ENCODE data around the gene BEND5.

BEND5 gene

GRCh38 chr1:48785869-48786268 lies 9.2 kb upstream of the BEND5 start:
- Histone ChIP-seq H3K4me3 (ENCODE audit: insufficient read length, low read depth) (no peak overlapping the region), H3K4me1 (ENCODE audit: insufficient read depth, insufficient read length) (no peaks in the 10 kb centered on the region), H3K27me3 (ENCODE audit: insufficient read depth, insufficient read length) (no peaks in the 10 kb centered on the region), H3K9ac (ENCODE audit: insufficient read length, low read depth) (no peak overlapping the region), H3K36me3 (ENCODE audit: insufficient read depth, insufficient read length, low read length) (no peaks in the 10 kb centered on the region), H3K9me3 (ENCODE audit: insufficient read depth, low read length) (no peaks in the 10 kb centered on the region)
- DNase-seq (ENCODE audit: low read depth, low spot score), result no peak
- TF ChIP-seq SUZ12 (IDR thresholded peaks at IDR 0.05; ENCODE audit: extremely low read depth, insufficient read depth, insufficient read length) (no peak), YY1 (IDR thresholded peaks at IDR 0.05; ENCODE audit: insufficient read depth, insufficient read length) (no peak), ZNF274 (IDR thresholded peaks at IDR 0.05; ENCODE audit: low read depth, low read length) (no peak)

- Histone ChIP-seq H3K9me3 (ENCODE audit: insufficient read depth, low read length) (no peaks in the 10 kb centered on the region), H3K27me3 (ENCODE audit: insufficient read depth, insufficient read length) (no peaks in the 10 kb centered on the region), H3K4me3 (ENCODE audit: insufficient read length, low read depth) (no peak overlapping the region), H3K4me1 (ENCODE audit: insufficient read depth, insufficient read length) (no peaks in the 10 kb centered on the region), H3K9ac (ENCODE audit: insufficient read length, low read depth) (no peak overlapping the region), H3K36me3 (ENCODE audit: insufficient read depth, insufficient read length, low read length) (no peaks in the 10 kb centered on the region)
- no peak for DNase-seq (ENCODE audit: low read depth, low spot score)
- no peak for TF ChIP-seq ZNF274 (IDR thresholded peaks at IDR 0.05; ENCODE audit: low read depth, low read length)
- no peak for TF ChIP-seq YY1 (IDR thresholded peaks at IDR 0.05; ENCODE audit: insufficient read depth, insufficient read length)
- no peak for TF ChIP-seq SUZ12 (IDR thresholded peaks at IDR 0.05; ENCODE audit: extremely low read depth, insufficient read depth, insufficient read length)
Observed at GRCh38 chr1:48784301-48784700, 7.6 kb upstream of the BEND5 start.

- no peak for DNase-seq (ENCODE audit: low read depth, low spot score)
- H3K36me3 ChIP-seq (ENCODE audit: insufficient read depth, insufficient read length, low read length), result no peaks in the 10 kb centered on the region
- peak overlapping the region; percentile 76 for H3K9ac ChIP-seq (ENCODE audit: insufficient read length, low read depth)
- no peaks in the 10 kb centered on the region for H3K9me3 ChIP-seq (ENCODE audit: insufficient read depth, low read length)
- H3K4me1 ChIP-seq (ENCODE audit: insufficient read depth, insufficient read length), result no peaks in the 10 kb centered on the region
- TF ChIP-seq SUZ12 (IDR thresholded peaks at IDR 0.05; ENCODE audit: extremely low read depth, insufficient read depth, insufficient read length), result no peak
- no peak for TF ChIP-seq ZNF274 (IDR thresholded peaks at IDR 0.05; ENCODE audit: low read depth, low read length)
- TF ChIP-seq YY1 (IDR thresholded peaks at IDR 0.05; ENCODE audit: insufficient read depth, insufficient read length), result no peak
- peaks cover 24% of the 10 kb centered on the region for H3K27me3 ChIP-seq (ENCODE audit: insufficient read depth, insufficient read length)
- H3K4me3 ChIP-seq (ENCODE audit: insufficient read length, low read depth), result peak overlapping the region; percentile 88
Observed at GRCh38 chr1:48777219-48777895, 666 bp upstream of the BEND5 start.

GRCh38 chr1:48775831-48776392 lies 779 bp downstream of the BEND5 start:
- peak overlapping the region; percentile 76 for H3K9ac ChIP-seq (ENCODE audit: insufficient read length, low read depth)

GRCh38 chr1:48773133-48773532 lies 3.6 kb downstream of the BEND5 start:
- TF ChIP-seq YY1 (IDR thresholded peaks at IDR 0.05; ENCODE audit: insufficient read depth, insufficient read length) (no peak), SUZ12 (IDR thresholded peaks at IDR 0.05; ENCODE audit: extremely low read depth, insufficient read depth, insufficient read length) (no peak), ZNF274 (IDR thresholded peaks at IDR 0.05; ENCODE audit: low read depth, low read length) (no peak)
- Histone ChIP-seq H3K4me3 (ENCODE audit: insufficient read length, low read depth) (no peak overlapping the region), H3K4me1 (ENCODE audit: insufficient read depth, insufficient read length) (no peaks in the 10 kb centered on the region), H3K9me3 (ENCODE audit: insufficient read depth, low read length) (no peaks in the 10 kb centered on the region), H3K27me3 (ENCODE audit: insufficient read depth, insufficient read length) (peaks cover 20% of the 10 kb centered on the region), H3K36me3 (ENCODE audit: insufficient read depth, insufficient read length, low read length) (no peaks in the 10 kb centered on the region), H3K9ac (ENCODE audit: insufficient read length, low read depth) (no peak overlapping the region)
- DNase-seq (ENCODE audit: low read depth, low spot score), result no peak

More at GRCh38 chr1:48775831-48776392, 779 bp downstream of the BEND5 start:
- H3K4me3 ChIP-seq (ENCODE audit: insufficient read length, low read depth), result peak overlapping the region; percentile 88
- H3K9me3 ChIP-seq (ENCODE audit: insufficient read depth, low read length), result no peaks in the 10 kb centered on the region
- TF ChIP-seq YY1 (IDR thresholded peaks at IDR 0.05; ENCODE audit: insufficient read depth, insufficient read length) (no peak), SUZ12 (IDR thresholded peaks at IDR 0.05; ENCODE audit: extremely low read depth, insufficient read depth, insufficient read length) (no peak), ZNF274 (IDR thresholded peaks at IDR 0.05; ENCODE audit: low read depth, low read length) (no peak)
- DNase-seq (ENCODE audit: low read depth, low spot score), result no peak
- peaks cover 24% of the 10 kb centered on the region for H3K27me3 ChIP-seq (ENCODE audit: insufficient read depth, insufficient read length)
- H3K4me1 ChIP-seq (ENCODE audit: insufficient read depth, insufficient read length), result no peaks in the 10 kb centered on the region
- H3K36me3 ChIP-seq (ENCODE audit: insufficient read depth, insufficient read length, low read length), result no peaks in the 10 kb centered on the region

GRCh38 chr1:48772211-48772610 lies 4.5 kb downstream of the BEND5 start:
- H3K4me1 ChIP-seq (ENCODE audit: insufficient read depth, insufficient read length), result no peaks in the 10 kb centered on the region
- no peak for TF ChIP-seq SUZ12 (IDR thresholded peaks at IDR 0.05; ENCODE audit: extremely low read depth, insufficient read depth, insufficient read length)
- no peak for TF ChIP-seq YY1 (IDR thresholded peaks at IDR 0.05; ENCODE audit: insufficient read depth, insufficient read length)
- TF ChIP-seq ZNF274 (IDR thresholded peaks at IDR 0.05; ENCODE audit: low read depth, low read length), result no peak

DNA sequence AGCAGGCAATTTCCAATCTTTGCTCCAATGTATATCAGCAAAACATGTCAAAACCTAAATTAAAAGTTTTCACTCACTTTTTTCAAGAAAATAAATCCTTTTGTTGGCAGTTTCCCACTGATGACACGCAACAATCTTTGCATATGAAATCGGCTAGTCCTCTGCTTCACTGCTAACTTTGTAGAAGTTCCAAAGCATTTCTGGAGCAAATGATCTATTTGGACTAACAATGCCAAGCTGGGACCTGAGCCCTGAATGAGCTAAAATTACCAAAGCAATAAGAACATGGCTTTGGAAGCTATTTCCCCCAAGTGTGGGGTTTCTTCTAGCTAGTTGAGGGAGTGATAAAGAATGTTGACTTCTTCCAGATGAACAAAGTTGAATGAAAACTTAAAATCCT lies 5.1 kb downstream of the BEND5 start:
- Histone ChIP-seq H3K9me3 (ENCODE audit: insufficient read depth, low read length) (no peaks in the 10 kb centered on the region), H3K4me1 (ENCODE audit: insufficient read depth, insufficient read length) (no peaks in the 10 kb centered on the region), H3K27me3 (ENCODE audit: insufficient read depth, insufficient read length) (peaks cover 15% of the 10 kb centered on the region), H3K4me3 (ENCODE audit: insufficient read length, low read depth) (no peak overlapping the region), H3K9ac (ENCODE audit: insufficient read length, low read depth) (no peak overlapping the region), H3K36me3 (ENCODE audit: insufficient read depth, insufficient read length, low read length) (no peaks in the 10 kb centered on the region)
- no peak for DNase-seq (ENCODE audit: low read depth, low spot score)
- TF ChIP-seq ZNF274 (IDR thresholded peaks at IDR 0.05; ENCODE audit: low read depth, low read length) (no peak), SUZ12 (IDR thresholded peaks at IDR 0.05; ENCODE audit: extremely low read depth, insufficient read depth, insufficient read length) (no peak), YY1 (IDR thresholded peaks at IDR 0.05; ENCODE audit: insufficient read depth, insufficient read length) (no peak)

More at GRCh38 chr1:48772211-48772610, 4.5 kb downstream of the BEND5 start:
- Histone ChIP-seq H3K9me3 (ENCODE audit: insufficient read depth, low read length) (no peaks in the 10 kb centered on the region), H3K4me3 (ENCODE audit: insufficient read length, low read depth) (no peak overlapping the region), H3K27me3 (ENCODE audit: insufficient read depth, insufficient read length) (peaks cover 15% of the 10 kb centered on the region), H3K9ac (ENCODE audit: insufficient read length, low read depth) (no peak overlapping the region), H3K36me3 (ENCODE audit: insufficient read depth, insufficient read length, low read length) (no peaks in the 10 kb centered on the region)
- no peak for DNase-seq (ENCODE audit: low read depth, low spot score)

All from NT2/D1 (cell line).